OCI-LY7 (cell line): Measurements from ENCODE around the gene OGA. TPM values are rescaled to one million over a fixed set of nuclear protein-coding genes. Genes with fewer than 3 reads are reported as not detected.

ENCODE experiments used
- BruUV-seq: library from RNA; stranded (reverse); fragments of 400-500 nt; replicated peaks from 2 replicates; lab custom pipeline; 2021; lab: Mats Ljungman, UMichigan
- CTCF ChIA-PET: fragments of 300-600 bp; sonication (Branson Sonifier 250); formaldehyde crosslinking; loops from one replicate; lab custom pipeline; 2022; ENCODE audit warnings: antibody characterized with exemption; ENCODE audit not compliant: unreplicated experiment; lab: Charles Lee
- POLR2A ChIA-PET: fragments of 300-600 bp; sonication (Branson Sonifier 250); formaldehyde crosslinking; loops from one replicate; lab custom pipeline; 2022; ENCODE audit warnings: antibody characterized with exemption; lab: Charles Lee
- DNase-seq: peaks from one replicate; pipeline ENCODE4 v3.0.0-alpha.2; 2015; ENCODE audit warnings: low spot score
- H2AFZ ChIP-seq: fragments of 200-600 bp; sonication (generic), shearing (Covaris generic); 2 replicates; pipeline ENCODE4 v1.6.1; 2014; ENCODE audit warnings: mild to moderate bottlenecking, antibody characterized with exemption, low read length, moderate library complexity
- H3K27ac ChIP-seq: fragments of 200-600 bp; sonication (generic); 2 replicates; pipeline ENCODE4 v1.5.1; 2014; ENCODE audit warnings: mixed run types, low read depth, mild to moderate bottlenecking, moderate library complexity, low read length, inconsistent platforms; ENCODE audit not compliant: poor library complexity, severe bottlenecking
- H3K36me3 ChIP-seq: fragments of 200-600 bp; sonication (generic); 2 replicates; pipeline ENCODE4 v1.6.1; 2014; ENCODE audit warnings: mild to moderate bottlenecking, antibody characterized with exemption, low read length, moderate library complexity, mixed read lengths; ENCODE audit not compliant: insufficient read depth
- H3K4me1 ChIP-seq: fragments of 200-600 bp; sonication (generic); 2 replicates; pipeline ENCODE4 v1.5.1; 2014; ENCODE audit warnings: mild to moderate bottlenecking, low read length; ENCODE audit not compliant: insufficient read depth, poor library complexity, severe bottlenecking
- H3K4me2 ChIP-seq: fragments of 200-600 bp; sonication (generic); 2 replicates; pipeline ENCODE4 v1.6.1; 2014; ENCODE audit warnings: mild to moderate bottlenecking, low read length
- H3K4me3 ChIP-seq: fragments of 200-600 bp; sonication (generic); 2 replicates; pipeline ENCODE4 v1.5.1; 2014; ENCODE audit warnings: mild to moderate bottlenecking, low read depth, low read length; ENCODE audit not compliant: poor library complexity, severe bottlenecking
- H3K79me2 ChIP-seq: fragments of 200-600 bp; sonication (generic); 2 replicates; pipeline ENCODE4 v1.6.1; 2016; ENCODE audit warnings: low read depth, mild to moderate bottlenecking, low read length, moderate library complexity, mixed read lengths; ENCODE audit not compliant: insufficient read depth
- H3K9me2 ChIP-seq: fragments of 200-600 bp; sonication (generic); 2 replicates; pipeline ENCODE4 v1.6.1; 2016; ENCODE audit warnings: mild to moderate bottlenecking, low read length, mixed read lengths; ENCODE audit not compliant: insufficient read depth
- H3K9me3 ChIP-seq: fragments of 200-600 bp; sonication (generic); 2 replicates; pipeline ENCODE4 v1.6.1; 2014; ENCODE audit warnings: mild to moderate bottlenecking, mixed run types, low read length, mixed read lengths
- H4K20me1 ChIP-seq: fragments of 200-600 bp; sonication (generic); 2 replicates; pipeline ENCODE4 v1.6.1; 2014; ENCODE audit warnings: mild to moderate bottlenecking, antibody characterized with exemption, low read length, moderate library complexity, mixed read lengths; ENCODE audit not compliant: insufficient read depth
- CTCF ChIP-seq: fragments of 200-600 bp; sonication (generic); conservative IDR thresholded peaks from 2 replicates; pipeline ENCODE4 v1.5.1; 2014; ENCODE audit warnings: mild to moderate bottlenecking, antibody characterized with exemption, low read length, moderate library complexity, mixed read lengths
- EZH2phosphoT487 ChIP-seq: fragments of 200-600 bp; sonication (generic); IDR thresholded peaks from 2 replicates; pipeline ENCODE4 v1.6.1; 2018; ENCODE audit warnings: low read depth, borderline replicate concordance, mild to moderate bottlenecking, mixed run types, antibody characterized with exemption, low read length, moderate library complexity, mixed read lengths
- intact Hi-C: fragments of 100-400 bp; cut with micrococcal nuclease; formaldehyde crosslinking; loops from one replicate; pipeline ENCODE4 v1.10.0; 2022; ENCODE audit not compliant: unreplicated experiment
- total RNA-seq, 2 experiments: library from RNA; depleted of rRNA in 1 of 2; stranded (reverse); fragments of >200 nt in 1 of 2; shearing (Covaris generic) in 1 of 2; gene quantifications; 2 replicates each; pipeline ENCODE4 v1.2.3, GENCODE V29; 2014 to 2022

Gene OGA
- total RNA-seq, 2 experiments from 2014 or later = 65.5 to 109 TPM

- DNase-seq = no peak
- Histone ChIP-seq H3K4me3 (no peak overlapping the region), H4K20me1 (no peaks in the 10 kb centered on the region), H3K27ac (no peak overlapping the region), H3K36me3 (no peaks in the 10 kb centered on the region), H2AFZ (no peak overlapping the region), H3K9me3 (no peaks in the 10 kb centered on the region), H3K4me2 (no peak overlapping the region), H3K79me2 (no peaks in the 10 kb centered on the region), H3K9me2 (no peaks in the 10 kb centered on the region), H3K4me1 (no peaks in the 10 kb centered on the region)
- BruUV-seq = no TSS peak
- intact Hi-C loops = no loop called here
- ChIA-PET POLR2A (interaction anchor here (0.6 kb wide), 2 partner anchors 378 to 732 kb away, joined by 3 read pairs; no protein-coding TSS in a partner anchor), CTCF (interaction anchor here (0.6 to 1.4 kb wide), 2 partner anchors 22 to 27 kb away, joined by 3 to 9 read pairs; no protein-coding TSS in a partner anchor)
- TF ChIP-seq EZH2phosphoT487 = no peak
- TF ChIP-seq CTCF = no peak
These were observed 58.7 kb downstream of the OGA start for GRCh38 chr10:101759309-101760247.

DNA sequence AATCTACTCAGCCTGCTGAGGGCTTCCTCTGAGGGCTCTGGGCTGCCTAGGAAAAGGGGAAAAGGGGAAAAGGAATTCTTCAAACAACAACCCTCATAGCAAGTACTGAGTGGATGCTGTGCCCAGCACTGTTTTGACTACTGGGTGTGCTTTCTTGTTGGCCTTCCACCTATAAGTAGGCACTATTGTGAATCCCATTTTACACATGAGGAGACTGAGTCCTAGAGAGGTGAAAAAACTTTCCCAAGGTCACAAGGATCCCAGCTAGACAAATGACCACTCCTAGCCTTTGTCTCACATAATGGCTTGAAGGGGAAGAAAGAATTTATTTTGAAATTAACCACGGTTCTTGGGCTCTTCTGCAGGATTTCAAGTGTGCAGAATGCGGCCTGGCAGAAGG lies 59.4 kb downstream of the OGA start:
- no TSS peak for BruUV-seq
- Histone ChIP-seq H2AFZ (no peak overlapping the region), H4K20me1 (no peaks in the 10 kb centered on the region), H3K79me2 (no peaks in the 10 kb centered on the region), H3K4me2 (no peak overlapping the region), H3K9me2 (no peaks in the 10 kb centered on the region), H3K27ac (no peak overlapping the region), H3K36me3 (no peaks in the 10 kb centered on the region), H3K4me1 (no peaks in the 10 kb centered on the region), H3K4me3 (no peak overlapping the region), H3K9me3 (no peaks in the 10 kb centered on the region)
- intact Hi-C loops = no loop called here
- POLR2A ChIA-PET = interaction anchor here (0.6 kb wide), 1 partner anchor 377 kb away, joined by 3 read pairs; no protein-coding TSS in a partner anchor
- DNase-seq = no peak
- CTCF ChIA-PET = interaction anchor here (1.4 kb wide), 1 partner anchor 22 kb away, joined by 9 read pairs; no protein-coding TSS in a partner anchor
- TF ChIP-seq EZH2phosphoT487 (no peak), CTCF (no peak)

GRCh38 chr10:101752241-101752640 lies 66.0 kb downstream of the OGA start:
- Histone ChIP-seq H3K9me2 (no peaks in the 10 kb centered on the region), H3K4me2 (no peak overlapping the region), H3K9me3 (no peaks in the 10 kb centered on the region), H3K79me2 (no peaks in the 10 kb centered on the region), H3K27ac (no peak overlapping the region), H3K36me3 (no peaks in the 10 kb centered on the region), H2AFZ (no peak overlapping the region), H3K4me1 (no peaks in the 10 kb centered on the region), H4K20me1 (no peaks in the 10 kb centered on the region), H3K4me3 (no peak overlapping the region)
- CTCF ChIA-PET = no interaction called here
- POLR2A ChIA-PET = interaction anchor here (1.2 kb wide), 1 partner anchor 14 kb away, joined by 3 read pairs; no protein-coding TSS in a partner anchor
- DNase-seq = no peak
- no peak for TF ChIP-seq CTCF
- no peak for TF ChIP-seq EZH2phosphoT487
- no TSS peak for BruUV-seq
- intact Hi-C loops = no loop called here
